ENCODE results near the gene SMYD3.

Gene SMYD3

GRCh38 chr1:245835386-245835785 is 671.7 kb downstream of the SMYD3 start:
- no peak for DNase-seq
- H3K4me3 ChIP-seq (ENCODE audit: low read depth, low read length), result no peak overlapping the region
- in situ Hi-C loops (cut with HindIII; ENCODE audit: low pct_ligation_motif_present, low sequenced_read_pairs), result no loop called here
- H3K36me3 ChIP-seq (replicated peaks), result no peaks in the 10 kb centered on the region
- no peak for TF ChIP-seq CTCF (IDR thresholded peaks at IDR 0.05; ENCODE audit: low read depth, low read length, missing control alignments)
- H3K27me3 ChIP-seq (replicated peaks), result no peaks in the 10 kb centered on the region
- H3K27ac ChIP-seq, result no peak overlapping the region

- in situ Hi-C loops (cut with HindIII; ENCODE audit: low pct_ligation_motif_present, low sequenced_read_pairs), result no loop called here
- Histone ChIP-seq H3K27ac (no peak overlapping the region), H3K36me3 (replicated peaks) (no peaks in the 10 kb centered on the region), H3K4me3 (ENCODE audit: low read depth, low read length) (no peak overlapping the region), H3K27me3 (replicated peaks) (no peaks in the 10 kb centered on the region)
- DNase-seq, result no peak
- no peak for TF ChIP-seq CTCF (IDR thresholded peaks at IDR 0.05; ENCODE audit: low read depth, low read length, missing control alignments)
These were observed 673.1 kb downstream of the SMYD3 start for GRCh38 chr1:245834002-245834401.

- Histone ChIP-seq H3K27me3 (replicated peaks) (no peaks in the 10 kb centered on the region), H3K4me3 (ENCODE audit: low read depth, low read length) (no peak overlapping the region), H3K27ac (no peak overlapping the region), H3K36me3 (replicated peaks) (no peaks in the 10 kb centered on the region)
- DNase-seq, result no peak
- in situ Hi-C loops (cut with HindIII; ENCODE audit: low pct_ligation_motif_present, low sequenced_read_pairs), result no loop called here
- TF ChIP-seq CTCF (IDR thresholded peaks at IDR 0.05; ENCODE audit: low read depth, low read length, missing control alignments), result no peak
These were observed 674.1 kb downstream of the SMYD3 start for GRCh38 chr1:245832771-245833527.

GRCh38 chr1:245831518-245831917 is 675.6 kb downstream of the SMYD3 start:
- H3K27ac ChIP-seq, result no peak overlapping the region
- no peaks in the 10 kb centered on the region for H3K27me3 ChIP-seq (replicated peaks)
- no peaks in the 10 kb centered on the region for H3K36me3 ChIP-seq (replicated peaks)
- H3K4me3 ChIP-seq (ENCODE audit: low read depth, low read length), result no peak overlapping the region
- DNase-seq, result no peak
- in situ Hi-C loops (cut with HindIII; ENCODE audit: low pct_ligation_motif_present, low sequenced_read_pairs), result no loop called here
- TF ChIP-seq CTCF (IDR thresholded peaks at IDR 0.05; ENCODE audit: low read depth, low read length, missing control alignments), result no peak

GRCh38 chr1:245829826-245830225 is 677.3 kb downstream of the SMYD3 start:
- Histone ChIP-seq H3K4me3 (ENCODE audit: low read depth, low read length) (no peak overlapping the region), H3K36me3 (replicated peaks) (no peaks in the 10 kb centered on the region), H3K27me3 (replicated peaks) (no peaks in the 10 kb centered on the region), H3K27ac (no peak overlapping the region)
- no peak for DNase-seq
- no peak for TF ChIP-seq CTCF (IDR thresholded peaks at IDR 0.05; ENCODE audit: low read depth, low read length, missing control alignments)
- in situ Hi-C loops (cut with HindIII; ENCODE audit: low pct_ligation_motif_present, low sequenced_read_pairs), result no loop called here

- Histone ChIP-seq H3K4me3 (ENCODE audit: low read depth, low read length) (no peak overlapping the region), H3K27ac (no peak overlapping the region), H3K27me3 (replicated peaks) (no peaks in the 10 kb centered on the region), H3K36me3 (replicated peaks) (no peaks in the 10 kb centered on the region)
- no peak for TF ChIP-seq CTCF (IDR thresholded peaks at IDR 0.05; ENCODE audit: low read depth, low read length, missing control alignments)
- in situ Hi-C loops (cut with HindIII; ENCODE audit: low pct_ligation_motif_present, low sequenced_read_pairs), result no loop called here
- no peak for DNase-seq
These were observed 677.9 kb downstream of the SMYD3 start for GRCh38 chr1:245829194-245829593.
